HG03439 (cell line): ENCODE data around the gene APC.

Experiments used
- ATAC-seq: cut with Tn5 transposase; IDR thresholded peaks from one replicate; pipeline ENCODE4 v1.9.1; 2021; ENCODE audit warnings: mild to moderate bottlenecking, moderate library complexity; ENCODE audit not compliant: unreplicated experiment

APC gene

DNA sequence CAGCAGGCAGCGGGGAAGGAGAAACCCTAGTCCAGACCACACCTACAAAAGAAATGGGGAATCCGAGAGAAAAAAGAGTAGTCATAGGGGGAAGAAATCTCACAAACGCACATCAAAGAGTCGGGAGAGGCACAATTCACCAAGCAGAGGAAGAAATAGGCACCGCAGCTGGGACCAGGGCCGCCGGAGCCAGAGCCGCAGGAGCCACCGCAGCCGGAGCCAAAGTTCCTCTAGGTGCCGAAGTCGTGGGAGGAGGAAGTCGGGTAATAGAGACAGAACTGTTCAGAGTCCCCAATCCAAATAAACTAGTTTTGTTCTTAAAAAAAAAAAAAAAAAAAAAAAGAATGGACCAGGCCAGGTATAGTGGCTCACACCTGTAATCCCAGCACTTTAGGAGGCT is 155.1 kb downstream of the APC start:
- ATAC-seq = no peak

- no peak for ATAC-seq
These were observed 158.0 kb downstream of the APC start for GRCh38 chr5:112895682-112896081.
